ENCODE measurements around the gene FUT7.
"Not testable (repeated sequence)": the region's sequence is repeated elsewhere in the genome, so short reads cannot be mapped to it uniquely, and the experiment has no call there.

Gene FUT7

DNA sequence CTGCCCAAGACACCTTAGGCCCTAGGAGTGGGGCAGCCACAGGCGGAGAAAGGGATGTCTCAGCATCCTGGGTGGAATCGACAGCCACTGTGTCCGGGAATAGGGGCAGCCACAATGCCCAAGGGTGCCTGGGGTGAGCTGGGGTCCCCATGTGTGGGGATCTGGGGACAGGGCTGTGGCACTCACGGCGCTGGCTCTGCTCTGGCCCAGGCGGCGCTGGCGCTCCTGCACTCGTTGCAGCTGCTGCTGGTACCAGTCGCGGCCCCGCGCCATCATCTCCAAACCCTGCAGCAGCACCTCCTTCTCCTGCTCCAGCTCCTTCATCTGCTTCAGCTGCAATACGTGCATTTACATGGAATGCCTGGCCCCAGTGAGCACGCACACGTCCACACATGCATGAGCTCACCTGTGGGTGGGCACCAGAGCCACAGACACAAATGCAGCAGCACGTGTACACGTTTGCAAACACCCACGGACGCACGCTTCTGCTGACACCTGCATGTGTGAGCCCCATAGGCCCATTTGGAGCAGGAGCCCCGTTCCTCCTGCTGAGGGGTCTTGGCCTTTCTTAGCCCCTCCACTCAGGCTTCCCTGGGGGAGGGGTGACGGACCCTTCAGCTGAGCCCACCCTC lies 33.6 kb upstream of the FUT7 start:
- Histone ChIP-seq H3K4me3 (no peak overlapping the region), H3K27ac (no peak overlapping the region)
- DNase-seq (ENCODE audit: low spot score) = no peak
- TF ChIP-seq, protein P1, sequence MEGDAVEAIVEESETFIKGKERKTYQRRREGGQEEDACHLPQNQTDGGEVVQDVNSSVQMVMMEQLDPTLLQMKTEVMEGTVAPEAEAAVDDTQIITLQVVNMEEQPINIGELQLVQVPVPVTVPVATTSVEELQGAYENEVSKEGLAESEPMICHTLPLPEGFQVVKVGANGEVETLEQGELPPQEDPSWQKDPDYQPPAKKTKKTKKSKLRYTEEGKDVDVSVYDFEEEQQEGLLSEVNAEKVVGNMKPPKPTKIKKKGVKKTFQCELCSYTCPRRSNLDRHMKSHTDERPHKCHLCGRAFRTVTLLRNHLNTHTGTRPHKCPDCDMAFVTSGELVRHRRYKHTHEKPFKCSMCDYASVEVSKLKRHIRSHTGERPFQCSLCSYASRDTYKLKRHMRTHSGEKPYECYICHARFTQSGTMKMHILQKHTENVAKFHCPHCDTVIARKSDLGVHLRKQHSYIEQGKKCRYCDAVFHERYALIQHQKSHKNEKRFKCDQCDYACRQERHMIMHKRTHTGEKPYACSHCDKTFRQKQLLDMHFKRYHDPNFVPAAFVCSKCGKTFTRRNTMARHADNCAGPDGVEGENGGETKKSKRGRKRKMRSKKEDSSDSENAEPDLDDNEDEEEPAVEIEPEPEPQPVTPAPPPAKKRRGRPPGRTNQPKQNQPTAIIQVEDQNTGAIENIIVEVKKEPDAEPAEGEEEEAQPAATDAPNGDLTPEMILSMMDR (IDR thresholded peaks at IDR 0.05) = no peak

DNA sequence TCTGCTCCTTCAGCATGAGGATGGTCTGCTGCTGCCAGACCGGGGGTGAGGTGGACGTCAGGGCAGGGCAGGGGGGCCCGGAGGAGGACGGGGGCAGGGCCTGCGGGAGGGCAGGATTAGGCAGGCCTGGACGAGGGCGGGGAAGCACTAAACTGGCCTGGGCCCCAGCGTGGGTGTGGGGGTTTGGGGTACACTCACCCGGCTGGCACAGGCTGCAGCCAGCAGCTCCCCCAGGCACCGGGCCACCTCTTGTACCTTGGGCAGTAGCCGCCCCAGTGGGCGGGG lies 32.9 kb upstream of the FUT7 start:
- TF ChIP-seq, protein P1 (IDR thresholded peaks at IDR 0.05) = no peak
- Histone ChIP-seq H3K4me3 (no peak overlapping the region), H3K27ac (no peak overlapping the region)
- no peak for DNase-seq (ENCODE audit: low spot score)

DNA sequence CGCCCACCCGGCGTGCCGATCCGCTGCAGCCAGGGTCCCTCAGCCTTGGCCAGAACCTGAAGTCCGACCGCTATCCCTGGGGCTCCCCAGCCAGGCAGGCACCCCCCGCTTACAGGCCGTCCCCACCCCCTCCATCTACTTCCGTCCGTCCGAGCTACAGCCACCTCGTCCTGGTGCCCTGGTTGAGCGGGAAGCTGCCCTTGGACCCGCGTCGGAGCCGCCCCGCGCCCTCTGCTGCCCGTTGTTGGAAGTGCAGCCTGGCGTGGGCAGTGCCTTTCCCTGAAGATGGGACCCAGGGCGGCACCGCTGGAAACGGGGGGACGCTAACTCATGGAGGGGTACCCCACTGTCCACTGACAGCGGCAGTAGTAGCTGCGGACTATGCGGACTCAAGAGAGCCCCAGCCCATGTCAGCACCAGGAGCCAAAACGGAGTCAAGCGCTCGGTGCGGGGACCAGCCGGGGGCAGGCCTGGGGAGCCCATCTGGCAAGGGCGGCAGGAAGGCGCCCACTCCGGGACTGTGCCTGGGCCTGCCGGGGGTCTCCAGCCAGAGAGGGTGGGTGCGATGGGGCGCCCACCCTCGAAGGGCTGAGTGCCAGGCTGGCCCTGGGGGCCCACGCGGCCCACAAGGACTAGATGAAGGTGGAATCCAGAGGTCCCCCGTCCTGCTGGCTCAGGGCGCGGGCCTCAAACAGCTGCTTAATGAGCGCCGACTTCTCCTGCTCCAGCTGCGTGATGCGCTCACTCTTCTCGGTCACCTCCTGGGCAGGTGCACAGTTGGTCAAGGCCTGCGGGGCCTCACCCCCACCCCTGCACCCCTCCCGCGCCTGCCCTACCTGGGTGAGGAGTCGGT lies 32.4 kb upstream of the FUT7 start:
- no peak overlapping the region for H3K4me3 ChIP-seq
- H3K27ac ChIP-seq = no peak overlapping the region
- no peak for DNase-seq (ENCODE audit: low spot score)
- TF ChIP-seq, protein P1 (IDR thresholded peaks at IDR 0.05) = peak; percentile 94

DNA sequence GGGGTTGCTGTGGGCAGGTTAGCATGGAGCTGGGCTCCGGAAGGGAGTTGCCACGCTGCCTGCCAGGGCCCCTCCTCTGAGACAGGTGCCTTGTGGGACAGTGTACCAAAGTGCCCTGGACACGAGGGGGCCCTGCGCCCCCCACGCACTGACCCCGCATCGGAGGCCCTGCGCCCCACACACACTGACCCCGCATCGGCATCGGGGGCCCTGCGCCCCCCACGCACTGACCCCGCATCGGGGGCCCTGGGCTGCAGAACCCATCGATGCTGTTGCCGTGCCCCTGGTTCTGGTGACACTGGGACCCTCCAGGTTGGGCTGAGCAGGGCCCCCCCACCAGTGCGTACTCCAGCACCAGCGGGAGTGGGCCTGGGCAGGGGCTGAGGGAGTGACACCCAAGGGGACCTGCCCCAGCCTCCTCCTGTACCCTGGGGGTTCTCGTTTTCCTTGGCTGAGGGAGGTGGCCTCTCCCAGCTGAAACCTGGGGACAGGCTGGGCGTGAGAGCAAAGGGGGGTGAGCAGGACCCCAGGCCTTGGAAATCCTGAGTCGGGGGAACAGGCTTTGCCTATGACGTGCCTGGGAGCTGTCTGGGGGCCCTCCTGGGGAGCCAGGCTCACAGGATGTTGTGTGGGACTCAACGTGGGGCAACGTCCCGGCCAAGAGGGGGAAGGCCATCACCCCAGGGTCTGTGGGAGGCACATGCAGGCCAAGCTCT lies 31.6 kb upstream of the FUT7 start:
- DNase-seq (ENCODE audit: low spot score) = no peak
- no peak overlapping the region for H3K4me3 ChIP-seq
- no peak overlapping the region for H3K27ac ChIP-seq
- TF ChIP-seq, protein P1 (IDR thresholded peaks at IDR 0.05) = no peak

DNA sequence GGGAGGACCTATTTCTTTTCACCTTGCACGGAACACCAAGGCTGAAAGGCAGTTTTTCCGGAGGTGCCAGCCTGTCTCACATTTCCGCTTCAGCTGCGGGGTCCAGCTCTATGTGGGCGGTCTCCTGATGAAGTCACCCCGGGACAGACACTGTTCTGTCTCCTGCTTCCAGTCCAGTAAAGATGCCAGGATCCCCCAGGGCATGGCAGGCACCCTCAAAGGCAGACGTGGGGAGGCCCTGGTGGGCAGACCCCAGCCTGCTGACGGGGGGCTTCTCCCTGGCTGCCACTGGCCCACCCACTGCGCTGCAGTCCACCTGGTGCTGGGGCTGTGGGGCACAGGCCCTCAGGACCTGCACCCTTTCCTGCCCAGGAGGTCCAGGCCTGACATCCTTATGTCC lies 30.9 kb upstream of the FUT7 start:
- DNase-seq (ENCODE audit: low spot score); H3K4me3 ChIP-seq; H3K27ac ChIP-seq: not testable (repeated sequence)

DNA sequence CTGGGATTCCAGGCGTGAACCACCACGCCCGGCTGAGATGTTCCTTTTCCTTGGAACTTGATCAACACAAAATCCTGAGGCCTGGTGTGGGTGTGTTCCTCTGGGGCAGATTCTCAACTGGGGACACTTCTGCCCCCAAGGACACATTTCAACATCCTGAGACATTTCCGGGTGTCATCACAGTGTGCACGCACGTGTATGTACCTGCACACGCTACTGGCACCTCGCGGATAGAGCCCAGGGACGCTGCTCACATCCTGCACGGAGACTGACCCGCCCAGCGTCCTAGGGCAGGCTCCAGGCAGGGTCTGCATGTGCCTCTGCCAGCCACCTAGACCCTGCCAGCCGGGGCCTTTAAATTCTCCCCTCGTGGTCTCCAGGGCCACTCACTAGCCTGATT lies 30.5 kb upstream of the FUT7 start:
- DNase-seq (ENCODE audit: low spot score) = no peak
- TF ChIP-seq, protein P1 (IDR thresholded peaks at IDR 0.05) = no peak
- Histone ChIP-seq H3K27ac (no peak overlapping the region), H3K4me3 (no peak overlapping the region)

DNA sequence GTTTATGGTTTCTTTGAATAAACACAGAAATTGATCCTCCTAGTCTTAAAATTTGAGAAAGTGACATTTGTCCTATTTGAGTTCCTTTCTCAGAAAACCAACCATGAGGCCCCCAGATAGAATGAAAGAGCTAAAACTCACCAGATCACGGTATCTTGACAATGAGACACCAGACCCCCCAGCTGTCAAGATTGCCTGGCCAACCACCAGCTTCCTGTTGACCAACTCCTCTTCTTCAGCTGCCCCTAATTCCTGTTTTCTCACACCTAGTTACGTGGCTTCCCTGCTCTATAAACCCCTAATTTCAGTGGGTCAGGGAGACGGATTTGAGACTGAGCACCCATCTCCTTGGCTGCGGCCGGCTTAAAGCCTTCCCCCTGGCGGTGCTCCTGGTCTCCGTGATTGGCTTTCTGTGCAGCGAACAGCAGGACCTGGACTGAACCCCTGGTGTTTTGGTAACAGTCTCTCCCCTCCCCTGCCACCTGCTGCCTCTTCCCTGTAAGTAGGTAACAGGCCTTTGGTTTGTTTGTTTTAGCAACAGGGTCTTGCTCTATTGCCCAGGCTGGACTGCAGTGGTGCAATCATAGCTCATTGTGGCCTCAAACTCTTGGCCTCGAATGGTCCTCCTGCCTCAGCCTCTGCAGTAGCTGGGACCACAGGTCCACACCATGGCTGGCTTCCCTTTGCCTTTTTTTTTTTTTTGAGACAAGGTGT lies 26.8 kb upstream of the FUT7 start:
- no peak for DNase-seq (ENCODE audit: low spot score)
- no peak overlapping the region for H3K4me3 ChIP-seq
- TF ChIP-seq, protein P1 (IDR thresholded peaks at IDR 0.05) = no peak
- no peak overlapping the region for H3K27ac ChIP-seq
